ENCODE results near the gene TEKT5.
"Not testable (repeated sequence)": the region's sequence is repeated elsewhere in the genome, so short reads cannot be mapped to it uniquely, and the experiment has no call there.

Gene TEKT5
- 0 to 0.07 reads per million in 2 donors for total RNA-seq

DNA sequence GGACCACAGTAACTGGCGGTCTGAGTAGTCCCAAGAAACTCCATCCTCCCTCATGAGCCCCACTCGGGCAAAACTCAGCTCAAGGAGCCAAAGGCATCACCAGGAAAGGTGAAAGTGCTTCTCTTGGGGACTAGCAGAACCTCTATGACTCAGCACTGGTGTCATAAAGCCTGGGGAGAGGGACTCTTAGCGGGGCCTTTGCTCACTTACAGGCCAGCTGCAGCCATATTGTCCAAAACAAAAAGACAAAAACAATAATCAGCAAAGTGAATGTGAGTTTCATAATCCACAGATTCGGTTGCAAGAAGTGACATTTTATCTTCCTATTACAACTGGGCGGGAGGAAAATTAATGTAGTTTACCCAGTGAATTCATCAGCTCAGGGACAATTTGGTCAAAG lies at the start of gene TEKT5:
TEKT5 (minus strand) TSS at position 101 of the 400 bp plus-strand sequence; CDS start at position 44, 57 bp downstream.
- DNase-seq, result no peak

DNA sequence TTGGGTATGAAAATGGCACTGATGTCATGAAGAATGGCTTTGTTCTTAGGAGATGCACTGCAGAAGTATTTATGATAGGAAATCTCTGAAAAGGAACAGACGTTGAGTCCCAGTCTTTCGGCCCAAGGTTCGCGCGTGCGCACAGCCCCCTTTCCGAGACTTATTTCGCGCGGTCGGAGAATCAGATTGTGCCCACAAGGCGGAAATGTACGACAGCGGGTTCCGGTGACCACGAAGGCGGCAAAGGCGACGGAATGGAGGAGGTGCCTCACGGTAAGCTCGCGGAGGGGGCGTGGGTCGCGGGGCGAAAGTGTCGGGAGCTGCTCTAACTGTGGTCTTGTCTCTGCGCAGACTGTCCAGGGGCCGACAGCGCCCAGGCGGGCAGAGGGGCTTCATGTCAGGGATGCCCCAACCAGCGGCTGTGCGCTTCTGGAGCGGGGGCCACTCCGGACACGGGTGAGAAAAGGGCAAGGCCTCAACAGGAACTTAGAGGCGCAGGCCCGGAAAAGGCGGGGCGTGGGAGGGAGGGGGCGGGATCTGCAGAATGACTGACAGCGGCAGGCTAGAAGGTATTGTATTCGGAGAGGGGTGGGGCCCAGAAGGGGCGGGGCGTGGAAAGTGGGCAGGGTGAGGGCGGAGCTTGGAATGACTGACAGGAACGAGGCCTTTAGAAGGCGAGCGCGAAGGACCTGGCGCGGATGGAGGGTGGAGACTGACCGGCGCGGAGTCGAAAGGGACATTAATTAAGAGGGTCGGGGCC lies 49.1 kb upstream of the TEKT5 start, which contains the start of gene NUBP1:
NUBP1 (plus strand) TSS at position 233 of the 760 bp plus-strand sequence; CDS start at position 255, 22 bp downstream.
- DNase-seq, result peak; percentile 97 to 100 (median 98)

DNA sequence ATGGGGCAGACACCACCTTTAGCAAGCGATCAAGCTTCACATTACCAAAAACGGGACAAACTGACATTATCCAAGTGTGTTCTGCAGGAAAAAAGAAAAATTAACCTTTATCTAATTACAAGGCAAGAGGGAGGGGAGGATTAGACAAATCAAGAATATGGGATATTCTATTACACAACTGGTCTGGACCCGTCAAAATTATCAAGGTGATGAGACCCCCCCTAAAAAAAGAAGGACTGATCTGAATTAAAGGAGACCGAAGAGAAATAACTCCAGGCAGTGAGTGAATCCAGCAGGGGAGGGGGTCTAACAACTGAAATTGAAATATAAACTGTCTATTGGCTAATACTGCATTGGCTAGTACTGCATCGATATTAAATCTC lies 48.5 kb upstream of the TEKT5 start:
- DNase-seq, result no peak

DNA sequence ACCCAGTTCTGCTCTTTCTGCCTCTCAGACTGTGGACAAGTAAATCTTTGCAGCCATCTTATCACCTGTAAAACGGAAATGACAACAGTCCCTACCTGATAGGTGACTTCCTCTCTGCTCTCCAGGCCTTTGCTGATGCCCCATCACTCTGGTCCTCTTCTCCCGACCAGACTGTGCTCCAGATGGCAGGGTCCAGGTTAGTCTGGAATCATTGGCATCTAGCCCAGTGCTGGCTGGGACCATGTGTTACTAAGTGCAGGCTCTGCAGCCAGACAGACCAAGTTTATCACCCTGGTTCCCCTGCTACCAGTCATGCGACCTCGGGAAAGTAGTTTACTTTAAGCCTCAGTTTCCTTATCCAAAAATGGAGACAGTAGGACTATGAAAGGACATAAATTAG lies 47.1 kb upstream of the TEKT5 start:
- DNase-seq, result no peak

DNA sequence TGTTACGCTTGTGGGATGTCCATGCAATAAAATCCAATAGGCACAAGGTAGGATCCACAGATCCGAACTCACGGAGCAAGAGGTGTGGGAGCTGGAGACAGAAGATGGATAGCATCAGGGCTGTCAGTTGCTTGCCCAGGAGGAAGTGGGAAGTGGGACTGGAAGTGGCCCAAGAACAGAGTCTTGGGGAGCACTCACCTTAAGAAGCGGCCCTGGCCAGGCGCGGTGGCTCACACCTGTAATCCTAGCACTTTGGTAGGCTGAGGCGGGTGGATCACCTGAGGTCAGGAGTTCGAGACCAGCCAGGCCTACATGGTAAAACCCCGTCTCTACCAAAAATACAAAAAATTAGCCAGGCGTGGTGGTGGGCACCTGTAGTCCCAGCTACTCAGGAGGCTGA lies 46.5 kb upstream of the TEKT5 start:
- not testable (repeated sequence) for DNase-seq

DNA sequence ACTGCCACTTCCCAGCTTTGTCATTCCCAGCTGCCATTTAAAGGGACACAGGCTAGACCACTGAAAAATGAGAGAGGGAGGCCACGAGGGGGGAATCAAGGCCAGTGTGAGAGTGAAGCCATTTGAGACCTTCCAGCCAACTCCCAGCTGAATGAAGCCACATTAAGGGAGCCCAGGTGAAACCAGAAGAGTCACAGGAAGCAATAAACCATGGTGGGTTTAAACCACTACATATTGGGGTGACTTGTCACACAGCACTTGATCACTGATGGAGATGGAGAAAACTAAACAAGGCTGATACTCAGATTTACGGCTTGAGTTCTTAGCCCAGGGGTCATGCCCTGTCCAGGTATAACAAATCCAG lies 46.1 kb upstream of the TEKT5 start:
- DNase-seq, result peak in 1 of 5 experiments; percentile 41

DNA sequence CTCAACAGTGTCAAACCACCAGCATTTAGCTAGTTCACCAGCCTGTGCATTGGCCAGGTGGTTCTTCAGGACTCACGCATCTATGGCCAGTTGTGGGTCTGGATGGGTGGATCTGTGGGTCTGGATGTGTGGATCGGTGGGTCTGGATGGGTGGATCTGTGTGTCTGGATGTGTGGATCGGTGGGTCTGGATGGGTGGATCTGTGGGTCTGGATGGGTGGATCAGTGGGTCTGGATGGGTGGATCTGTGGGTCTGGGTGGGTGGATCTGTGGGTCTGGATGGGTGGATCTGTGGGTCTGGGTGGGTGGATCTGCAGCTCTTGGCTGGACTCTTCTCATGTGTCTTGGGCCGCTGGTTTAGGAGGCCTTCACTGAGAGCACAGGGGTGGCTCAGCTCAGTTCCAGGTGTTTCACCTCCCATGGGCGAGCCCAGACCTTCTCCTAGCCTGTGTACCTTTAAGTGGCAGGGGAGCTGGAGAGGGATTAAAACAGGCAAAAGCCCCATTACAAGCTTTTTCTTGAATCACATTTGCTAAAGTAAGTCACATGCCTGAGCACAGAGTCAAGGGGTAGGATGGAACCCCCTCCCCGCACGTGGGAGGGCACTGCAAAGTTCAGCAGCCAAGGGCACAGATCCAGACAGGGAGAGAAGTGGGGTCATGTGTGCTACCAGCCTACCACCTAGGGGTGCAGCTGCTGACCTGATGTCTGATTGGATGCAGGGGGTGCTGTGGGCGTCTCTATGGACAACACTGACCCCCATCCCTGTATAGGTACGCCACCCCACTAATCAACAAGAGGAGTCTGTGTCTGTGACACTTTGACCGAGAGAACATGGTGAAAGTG lies 45.5 kb upstream of the TEKT5 start:
- no peak for DNase-seq

DNA sequence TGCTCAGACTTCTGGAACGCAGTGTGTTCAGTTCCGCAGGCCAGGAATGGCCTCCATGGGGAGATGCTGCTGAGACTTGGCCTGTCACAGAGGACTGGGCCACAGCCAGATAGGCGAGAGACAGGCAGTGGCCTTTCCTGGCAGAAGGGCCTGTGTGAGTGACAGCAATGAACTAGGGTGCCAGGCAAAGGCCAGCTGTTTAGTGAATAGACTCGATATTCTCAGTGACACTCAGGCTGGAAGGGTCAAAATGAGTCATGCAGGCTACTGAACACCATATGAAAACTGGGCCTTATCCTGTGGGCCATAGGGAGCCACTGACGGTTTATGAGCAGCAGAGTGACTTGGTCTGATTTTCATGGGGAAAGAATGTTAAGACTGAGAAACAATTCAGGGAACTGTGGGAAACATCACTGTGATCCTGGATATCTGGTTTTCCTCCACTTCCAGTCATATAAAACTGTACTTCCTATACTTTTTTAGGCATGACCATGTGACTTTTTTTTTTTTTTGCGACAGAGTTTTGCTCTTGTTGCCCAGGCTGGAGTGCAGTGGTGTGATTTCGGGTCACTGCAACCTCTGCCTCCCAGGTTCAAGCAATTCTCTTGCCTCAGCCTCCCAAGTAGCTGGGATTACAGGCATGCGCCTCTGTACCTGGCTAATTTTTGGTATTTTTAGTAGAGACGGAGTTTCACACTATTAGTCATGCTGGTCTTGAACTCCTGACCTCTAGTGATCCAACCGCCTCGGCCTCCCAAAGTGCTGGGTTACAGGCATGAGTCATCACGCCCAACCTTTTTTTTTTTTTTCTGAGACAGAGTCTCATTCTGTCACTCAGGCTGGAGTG lies 43.7 kb upstream of the TEKT5 start:
- peak in 3 of 5 experiments; percentile 15 to 90 (median 23) for DNase-seq

DNA sequence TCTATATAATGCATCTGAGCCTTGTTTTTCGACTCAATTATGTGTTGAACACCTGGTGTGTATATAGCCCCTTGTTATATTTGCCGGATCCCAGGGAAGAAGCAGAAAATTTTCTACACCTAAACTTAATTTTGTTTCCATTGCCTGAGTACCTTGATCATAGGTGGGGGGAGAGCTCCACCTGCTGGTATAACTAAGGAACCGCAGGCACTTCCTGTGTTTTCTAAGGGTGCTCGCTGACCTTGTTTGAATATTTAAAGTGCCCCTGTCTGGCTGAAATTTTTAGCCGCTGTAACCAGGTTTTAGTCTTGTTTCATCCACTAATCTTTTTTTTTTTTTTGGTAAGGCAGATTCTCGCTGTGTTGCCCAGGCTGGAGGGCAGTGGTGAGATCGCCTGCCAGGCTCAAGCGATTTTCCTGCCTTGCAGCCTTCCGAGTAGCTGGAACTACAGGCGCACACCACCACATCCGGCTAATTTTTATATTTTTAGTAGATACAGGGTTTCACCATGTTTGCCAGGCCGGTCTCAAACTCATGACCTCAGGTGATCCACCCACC lies 42.4 kb upstream of the TEKT5 start:
- peak in 4 of 5 experiments; percentile 34 to 75 (median 52) for DNase-seq

DNA sequence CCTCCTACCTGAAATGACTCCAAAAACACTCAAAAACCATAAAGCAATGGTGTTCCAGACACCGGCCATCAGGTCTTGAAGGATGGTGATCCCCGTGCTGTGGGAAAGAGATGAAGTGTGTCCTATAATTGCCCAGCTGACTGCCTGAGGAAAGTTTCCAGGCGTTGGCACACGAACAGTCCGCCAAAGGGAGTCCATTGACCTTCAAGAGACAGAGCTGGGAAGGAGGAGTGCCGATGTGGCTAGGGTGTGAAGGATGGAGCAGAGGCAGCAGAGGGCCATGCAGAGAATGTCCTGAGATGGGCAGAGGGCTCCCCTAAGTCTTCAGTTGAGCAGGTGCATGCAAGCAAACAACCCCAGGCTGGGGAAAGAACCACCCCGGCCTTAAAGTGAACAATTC lies 37.1 kb upstream of the TEKT5 start:
- DNase-seq, result no peak

DNA sequence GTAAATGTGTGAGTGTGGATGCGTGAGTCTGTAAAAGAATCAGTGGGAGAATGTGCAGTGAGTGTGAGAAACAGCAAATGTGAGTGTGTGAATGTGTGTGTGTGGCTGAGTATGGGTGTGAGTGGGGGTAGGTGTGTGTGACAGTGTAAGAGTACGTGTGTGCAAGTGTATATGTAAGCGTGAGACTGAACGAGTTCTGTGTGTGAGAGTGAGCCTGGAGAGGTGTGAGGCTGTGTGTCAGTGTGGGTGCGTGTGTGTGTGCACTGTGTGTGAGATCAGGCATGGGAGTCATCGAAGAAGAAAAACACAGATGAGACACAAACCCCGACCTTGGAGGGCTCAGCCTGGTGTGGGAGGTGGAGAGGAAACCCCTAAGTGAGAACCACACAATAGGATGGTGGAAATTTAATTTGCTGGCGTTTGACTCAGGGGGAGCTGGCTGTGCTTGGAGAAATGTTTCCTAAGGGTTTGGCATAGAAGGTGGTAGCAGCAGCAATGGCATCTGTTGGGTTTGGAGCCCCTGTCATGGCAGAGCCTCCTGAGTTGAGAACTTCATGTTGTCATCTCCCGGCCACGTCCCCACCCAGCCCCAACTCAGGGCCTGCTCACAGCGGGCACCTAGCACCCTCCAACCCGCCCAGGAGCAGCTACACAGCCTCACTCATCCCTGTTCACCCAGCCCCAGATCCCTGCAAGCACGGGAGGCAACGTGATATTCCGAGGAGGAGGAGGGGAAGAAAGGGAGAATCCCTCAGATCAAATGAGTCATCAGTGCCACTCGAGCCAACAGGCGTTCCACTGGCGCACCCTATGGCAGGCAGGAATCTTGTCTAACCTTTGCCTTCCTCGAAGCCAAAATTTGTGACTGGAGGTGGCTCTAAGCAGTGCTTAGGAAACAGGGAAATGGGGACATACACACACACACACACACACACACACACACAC lies 34.6 kb upstream of the TEKT5 start:
- no peak for DNase-seq

DNA sequence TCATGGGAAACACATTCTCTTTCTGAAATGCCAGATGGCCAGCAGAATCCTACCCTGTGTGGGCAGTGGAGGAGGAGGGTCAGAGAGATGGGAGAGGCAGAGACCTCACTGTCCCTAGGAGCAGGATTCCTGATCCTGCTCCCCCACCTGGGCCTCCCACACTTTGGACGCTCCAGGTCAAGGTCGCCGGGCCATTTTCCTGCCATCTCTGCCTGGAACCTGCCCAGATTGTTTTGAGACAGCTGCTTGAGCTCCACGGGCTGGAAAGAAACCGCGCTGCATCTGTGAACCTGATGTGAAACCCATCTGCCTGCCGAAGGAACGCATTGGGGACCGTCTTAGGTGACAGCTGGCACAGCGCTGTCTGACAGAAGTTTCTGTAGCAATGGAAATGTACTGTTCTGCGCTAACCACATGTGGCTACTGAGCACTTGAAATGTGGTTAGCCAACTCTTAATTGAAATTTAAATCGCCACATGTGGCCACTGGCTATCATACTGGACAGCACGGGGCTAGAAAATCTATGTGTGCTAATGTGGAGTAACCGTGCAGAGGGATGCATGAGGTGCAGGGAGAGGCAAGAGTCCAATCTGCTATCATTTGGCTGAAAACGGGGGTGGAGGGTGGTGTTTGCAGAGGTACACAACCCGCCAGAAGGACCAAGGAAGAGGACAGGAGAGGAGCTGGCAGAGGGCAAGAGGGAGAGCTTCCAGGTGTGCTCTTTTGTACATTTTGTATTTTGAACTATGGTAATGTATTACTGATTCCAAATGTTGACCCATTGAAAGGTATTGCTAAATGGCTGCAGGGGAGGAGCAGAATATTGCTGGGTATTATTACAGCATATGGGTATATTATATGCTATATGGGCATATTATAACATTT lies 33.5 kb upstream of the TEKT5 start:
- DNase-seq, result no peak

DNA sequence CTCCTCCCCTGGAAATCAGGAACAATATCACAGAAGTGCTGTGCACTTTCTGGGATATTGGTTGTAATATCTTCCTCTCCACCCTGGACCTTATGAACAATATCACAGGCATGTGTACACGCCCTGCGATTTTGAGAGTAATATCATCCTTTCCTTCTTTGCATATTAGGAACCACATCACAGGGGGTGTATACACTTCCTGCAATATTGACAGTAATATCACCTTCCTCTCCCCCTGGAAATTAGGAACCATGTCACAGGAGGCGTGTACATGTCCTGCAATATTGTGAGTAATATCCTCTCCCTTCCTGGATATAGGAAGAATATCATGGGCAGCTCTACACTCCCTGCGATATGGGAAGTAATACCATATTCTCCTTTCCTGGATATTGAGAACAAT lies 14.2 kb upstream of the TEKT5 start:
- DNase-seq, result no peak

DNA sequence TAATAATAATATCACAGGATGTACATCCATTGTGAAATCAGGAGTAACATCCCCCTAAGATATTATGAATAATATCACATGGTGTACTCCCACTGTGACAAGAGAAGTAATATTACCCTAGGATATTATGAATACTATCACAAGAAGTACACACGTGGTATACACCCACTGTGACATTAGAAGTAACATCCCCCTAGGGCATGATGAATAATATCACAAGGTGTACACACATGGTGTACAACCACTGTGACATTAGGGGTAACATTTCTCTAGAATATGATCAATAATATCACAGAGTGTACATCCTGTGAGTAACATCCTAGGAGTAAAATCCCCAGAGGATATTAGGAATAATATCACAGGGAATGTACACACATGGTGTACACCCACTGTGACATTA lies 5.0 kb upstream of the TEKT5 start:
- DNase-seq, result no peak

DNA sequence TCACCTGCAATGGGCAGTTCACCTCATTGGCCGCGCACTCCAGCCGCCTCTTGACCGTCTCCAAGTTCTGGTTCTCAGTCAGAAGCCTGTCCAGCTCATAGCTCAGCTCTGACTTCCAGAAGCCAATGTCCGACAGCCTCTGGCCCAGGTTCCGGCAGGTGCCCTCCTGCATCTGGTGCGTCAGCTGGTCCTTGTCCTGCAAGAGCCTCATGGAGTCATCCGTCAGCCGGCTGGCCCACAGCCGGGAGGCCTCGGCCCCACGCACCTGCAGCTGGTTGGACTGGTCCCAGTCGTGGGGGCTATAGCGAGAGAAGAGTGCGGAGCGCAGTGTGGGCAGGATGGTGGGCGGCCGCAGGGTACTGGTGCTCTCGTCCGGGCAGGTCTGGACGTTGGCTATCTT lies 424 bp downstream of the TEKT5 start:
- no peak for DNase-seq

DNA sequence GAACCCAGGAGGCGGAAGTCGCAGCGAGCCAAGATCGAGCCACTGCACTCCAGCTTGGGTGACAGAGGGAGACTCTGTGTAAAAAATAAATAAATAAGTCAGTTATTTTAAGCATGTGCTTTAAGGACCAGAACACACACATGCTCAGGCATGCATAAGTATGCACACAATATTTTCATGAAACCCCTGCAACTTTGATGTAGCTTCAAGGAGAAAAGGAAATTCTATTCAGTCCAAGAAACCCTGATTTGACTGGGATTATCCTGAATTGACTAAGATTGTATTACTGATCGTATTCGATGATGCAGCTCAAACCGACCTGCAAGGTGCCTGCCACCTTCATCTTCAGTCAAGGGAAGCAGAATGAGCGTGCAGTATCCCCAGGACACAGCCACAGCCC lies 841 bp downstream of the TEKT5 start:
- DNase-seq, result no peak

DNA sequence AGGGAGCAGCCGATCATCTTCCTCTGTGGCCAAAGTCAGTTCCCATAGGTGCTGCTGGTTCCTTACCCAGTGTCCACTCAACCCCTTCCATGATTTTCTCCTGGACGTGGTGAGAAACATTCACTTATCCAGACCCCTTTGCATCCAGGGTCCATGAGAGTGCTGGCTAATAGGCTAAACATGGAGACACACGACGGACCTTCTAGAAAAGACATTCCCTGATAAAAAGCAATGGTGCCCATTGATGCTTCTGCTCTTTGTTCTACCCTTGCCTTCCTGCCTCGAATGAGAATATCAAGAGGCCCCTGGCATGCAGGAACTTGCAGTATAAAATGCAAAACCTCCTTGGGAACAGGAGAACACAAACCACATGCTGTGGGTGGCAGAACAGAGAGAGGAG lies 2.3 kb downstream of the TEKT5 start:
- no peak for DNase-seq

DNA sequence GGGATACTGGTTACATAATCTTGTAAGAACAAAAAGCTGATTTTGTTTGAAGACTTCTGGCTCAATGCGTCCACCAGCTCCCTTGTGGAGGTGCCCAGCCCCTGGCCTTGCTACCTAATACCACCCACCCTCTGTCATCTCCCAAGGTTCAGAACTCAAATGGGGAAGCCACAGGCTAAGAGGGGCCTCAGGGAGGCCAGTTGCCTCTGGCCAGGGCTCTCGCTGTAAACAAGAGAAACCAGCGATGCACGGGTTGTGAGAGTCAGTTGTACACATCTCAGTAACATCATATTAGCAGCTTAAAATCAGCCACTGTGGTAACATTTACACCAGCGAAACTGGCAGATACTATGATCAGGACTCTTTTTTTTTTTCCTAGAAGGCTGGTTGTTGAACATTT lies 6.0 kb downstream of the TEKT5 start:
- no peak for DNase-seq

DNA sequence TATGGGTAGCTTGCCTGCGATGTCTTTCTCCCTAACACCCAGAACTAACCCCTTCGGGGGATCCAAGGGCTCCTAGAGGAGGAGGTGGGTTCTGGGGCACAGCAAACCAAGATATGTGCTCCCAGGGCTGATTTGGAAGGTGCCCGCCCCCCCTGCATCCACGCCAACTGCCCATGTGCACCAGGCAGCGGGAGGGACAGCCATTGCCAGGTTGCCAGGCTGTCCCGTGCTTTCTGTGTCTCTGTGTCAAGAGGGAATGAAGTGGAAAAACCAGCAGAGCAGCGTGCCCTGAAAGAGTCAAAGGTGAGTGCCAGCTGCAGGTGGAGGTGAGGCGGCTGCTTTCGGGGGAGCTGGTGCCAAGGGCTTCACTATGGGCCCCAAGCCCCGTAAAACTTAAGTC lies 6.4 kb downstream of the TEKT5 start:
- DNase-seq, result no peak

DNA sequence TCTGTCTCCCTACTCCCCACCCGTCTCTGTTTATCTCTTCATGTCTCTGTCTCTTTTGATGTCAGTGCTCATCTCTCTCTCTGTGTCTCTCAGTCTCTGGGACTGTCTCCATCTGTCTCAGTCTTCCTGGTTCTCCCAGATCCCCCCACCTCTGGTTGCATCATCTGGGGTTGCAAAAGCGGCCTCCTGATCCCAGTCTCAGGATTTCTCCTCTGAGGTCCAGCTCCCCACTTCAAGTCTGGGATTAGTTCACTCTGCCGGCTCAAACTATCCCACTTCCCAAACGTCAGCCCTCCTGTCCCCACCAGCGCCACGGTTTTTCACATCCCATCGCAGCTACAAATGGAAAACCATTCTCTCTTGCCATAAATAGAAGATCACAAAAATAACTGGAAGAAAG lies 9.0 kb downstream of the TEKT5 start:
- no peak for DNase-seq

All from T-helper 2 cell (primary cell).